ENCODE measurements around the gene CAPZB.
A peak's percentile ranks its signal among the peaks of the same experiment; 100 is the strongest.
"Not testable (repeated sequence)": the region's sequence is repeated elsewhere in the genome, so short reads cannot be mapped to it uniquely, and the experiment has no call there.

CAPZB gene

GRCh38 chr1:19315378-19316198, 169.8 kb downstream of the CAPZB start:
- no peak for DNase-seq (ENCODE audit: extremely low read depth in 1 of 2, low read depth in 1 of 2)

- no peak for DNase-seq (ENCODE audit: extremely low read depth in 1 of 2, low read depth in 1 of 2)
These were observed 171.1 kb downstream of the CAPZB start for GRCh38 chr1:19313961-19314882.

GRCh38 chr1:19313636-19313959, 171.7 kb downstream of the CAPZB start:
- no peak for DNase-seq (ENCODE audit: extremely low read depth in 1 of 2, low read depth in 1 of 2)

- DNase-seq (ENCODE audit: extremely low read depth in 1 of 2, low read depth in 1 of 2): no peak
These were observed 172.3 kb downstream of the CAPZB start for GRCh38 chr1:19312782-19313635.

GRCh38 chr1:19311931-19312781, 173.2 kb downstream of the CAPZB start, which contains the start of the genes AKR7A2 and SLC66A1:
Gene AKR7A2 (minus strand): TSS chr1:19312144. CDS start chr1:19312124, 20 bp downstream.
Gene SLC66A1 (plus strand): TSS chr1:19312326. CDS start chr1:19317678, 5,352 bp downstream.
- peak; percentile 78 to 92 for DNase-seq (ENCODE audit: extremely low read depth in 1 of 2, low read depth in 1 of 2)

GRCh38 chr1:19311503-19311930, 173.8 kb downstream of the CAPZB start:
- DNase-seq (ENCODE audit: extremely low read depth in 1 of 2, low read depth in 1 of 2): no peak

GRCh38 chr1:19310720-19311502, 174.4 kb downstream of the CAPZB start:
- no peak for DNase-seq (ENCODE audit: extremely low read depth in 1 of 2, low read depth in 1 of 2)

GRCh38 chr1:19310061-19310460, 175.3 kb downstream of the CAPZB start:
- no peak for DNase-seq (ENCODE audit: extremely low read depth in 1 of 2, low read depth in 1 of 2)

- DNase-seq (ENCODE audit: extremely low read depth in 1 of 2, low read depth in 1 of 2): no peak
These were observed 176.1 kb downstream of the CAPZB start for GRCh38 chr1:19309123-19309813.

GRCh38 chr1:19308509-19308907, 176.8 kb downstream of the CAPZB start:
- DNase-seq (ENCODE audit: extremely low read depth in 1 of 2, low read depth in 1 of 2): no peak

- no peak for DNase-seq (ENCODE audit: extremely low read depth in 1 of 2, low read depth in 1 of 2)
These were observed 177.4 kb downstream of the CAPZB start for GRCh38 chr1:19307794-19308508.

- no peak for DNase-seq (ENCODE audit: extremely low read depth in 1 of 2, low read depth in 1 of 2)
These were observed 178.4 kb downstream of the CAPZB start for GRCh38 chr1:19306941-19307340.

GRCh38 chr1:19305880-19306279, 179.5 kb downstream of the CAPZB start:
- DNase-seq (ENCODE audit: extremely low read depth in 1 of 2, low read depth in 1 of 2): no peak

- not testable (repeated sequence) for DNase-seq (ENCODE audit: extremely low read depth in 1 of 2, low read depth in 1 of 2)
These were observed 181.3 kb downstream of the CAPZB start for GRCh38 chr1:19304081-19304480.

GRCh38 chr1:19300211-19300610, 185.1 kb downstream of the CAPZB start:
- no peak for DNase-seq (ENCODE audit: extremely low read depth in 1 of 2, low read depth in 1 of 2)

- DNase-seq (ENCODE audit: extremely low read depth in 1 of 2, low read depth in 1 of 2): no peak
These were observed 190.7 kb downstream of the CAPZB start for GRCh38 chr1:19294638-19295037.

GRCh38 chr1:19289244-19289643, 196.1 kb downstream of the CAPZB start:
- DNase-seq (ENCODE audit: extremely low read depth in 1 of 2, low read depth in 1 of 2): no peak

Data from stimulated activated CD8-positive, alpha-beta memory T cell treated with anti-CD3 and anti-CD28 coated beads, Interleukin-7, amount 100 ng/mL, for 48 hours (primary cell).